Neutrophil (primary cell): ENCODE measurements around the gene UPF2.

Source experiments
- H3K27ac ChIP-seq: fragments of 200-600 bp; sonication (generic); 2 replicates; pipeline ENCODE4 v1.5.1; 2016; ENCODE audit warnings: mild to moderate bottlenecking, moderate library complexity
- H3K27me3 ChIP-seq: fragments of 200-600 bp; sonication (generic); 2 replicates; pipeline ENCODE4 v1.6.0; 2016; ENCODE audit warnings: mild to moderate bottlenecking
- H3K36me3 ChIP-seq: fragments of 200-600 bp; sonication (generic); 2 replicates; pipeline ENCODE4 v1.5.1; 2017
- H3K4me1 ChIP-seq, 2 experiments: fragments of 200-600 bp in 1 of 2; sonication (generic) in 1 of 2; 1 replicate in 1 of 2; 2 replicates in 1 of 2; pipeline versions ENCODE4 v1.5.1 to v1.6.1; 2013 to 2016; ENCODE audit warnings: low read depth in 1 of 2, low read length in 1 of 2, mild to moderate bottlenecking in 1 of 2, moderate library complexity in 1 of 2; ENCODE audit not compliant: control insufficient read depth in 1 of 2, insufficient read depth in 1 of 2
- H3K4me3 ChIP-seq, 2 experiments: fragments of 200-600 bp in 1 of 2; sonication (generic) in 1 of 2; 1 replicate in 1 of 2; 2 replicates in 1 of 2; pipeline ENCODE4 v1.5.1; 2013 to 2016; ENCODE audit warnings: low read depth in 1 of 2, low read length in 1 of 2, mild to moderate bottlenecking in 1 of 2, moderate library complexity in 1 of 2
- H3K9me3 ChIP-seq: fragments of 200-600 bp; sonication (generic); 2 replicates; pipeline ENCODE4 v1.5.1; 2016
- CTCF ChIP-seq: fragments of 200-600 bp; sonication (generic); IDR thresholded peaks from 2 replicates; pipeline ENCODE4 v1.5.1; 2016; ENCODE audit warnings: antibody characterized with exemption

Gene UPF2

GRCh38 chr10:12062754-12063482 lies 20.3 kb upstream of the UPF2 start:
- TF ChIP-seq CTCF: no peak
- H3K36me3 ChIP-seq: no peaks in the 10 kb centered on the region
- no peaks in the 10 kb centered on the region for H3K4me1 ChIP-seq
- H3K4me3 ChIP-seq: no peak overlapping the region
- no peak overlapping the region for H3K27ac ChIP-seq
- H3K27me3 ChIP-seq: no peaks in the 10 kb centered on the region
- no peaks in the 10 kb centered on the region for H3K9me3 ChIP-seq

- no peak for TF ChIP-seq CTCF
- no peak overlapping the region for H3K27ac ChIP-seq
- no peaks in the 10 kb centered on the region for H3K4me1 ChIP-seq
- no peaks in the 10 kb centered on the region for H3K36me3 ChIP-seq
- no peak overlapping the region for H3K4me3 ChIP-seq
- no peaks in the 10 kb centered on the region for H3K27me3 ChIP-seq
- no peaks in the 10 kb centered on the region for H3K9me3 ChIP-seq
Measured at GRCh38 chr10:12061124-12061523, 18.5 kb upstream of the UPF2 start.

- peaks cover 24 to 31% of the 10 kb centered on the region in 2 experiments for H3K4me1 ChIP-seq
- no peaks in the 10 kb centered on the region for H3K36me3 ChIP-seq
- no peaks in the 10 kb centered on the region for H3K9me3 ChIP-seq
- no peak overlapping the region for H3K27ac ChIP-seq
- no peak overlapping the region for H3K4me3 ChIP-seq
- H3K27me3 ChIP-seq: no peaks in the 10 kb centered on the region
- no peak for TF ChIP-seq CTCF
Measured at GRCh38 chr10:12056748-12057147, 14.1 kb upstream of the UPF2 start.

- no peak for TF ChIP-seq CTCF
- Histone ChIP-seq H3K27me3 (no peaks in the 10 kb centered on the region), H3K36me3 (no peaks in the 10 kb centered on the region), H3K4me1 (peaks cover 34 to 41% of the 10 kb centered on the region in 2 experiments), H3K9me3 (no peaks in the 10 kb centered on the region), H3K4me3 (no peak overlapping the region), H3K27ac (no peak overlapping the region)
Measured at GRCh38 chr10:12055732-12056131, 13.1 kb upstream of the UPF2 start.

GRCh38 chr10:12051241-12051640 lies 8.6 kb upstream of the UPF2 start:
- Histone ChIP-seq H3K27ac (peak overlapping the region; percentile 91), H3K27me3 (no peaks in the 10 kb centered on the region), H3K9me3 (no peaks in the 10 kb centered on the region), H3K36me3 (no peaks in the 10 kb centered on the region), H3K4me3 (peak overlapping the region; percentile 13 to 28), H3K4me1 (peaks cover 39 to 46% of the 10 kb centered on the region in 2 experiments)
- TF ChIP-seq CTCF: no peak
